SJSA1 (cell line): ENCODE results near the gene CAMTA1. TPM values are rescaled to one million over a fixed set of nuclear protein-coding genes. Genes with fewer than 3 reads are reported as not detected.
"Not testable (repeated sequence)": the region's sequence is repeated elsewhere in the genome, so short reads cannot be mapped to it uniquely, and the experiment has no call there.

ENCODE experiments used
- DNase-seq, 2 experiments: peaks; one replicate each; pipeline ENCODE4 v3.0.0-alpha.2; 2015 to 2020; ENCODE audit warnings: low spot score in 2 of 2, low read depth in 1 of 2
- H3K27ac ChIP-seq: fragments of 250-450 bp; sonication (Bioruptor Pico); 2 replicates; pipeline ENCODE4 v1.5.1; 2020; ENCODE audit warnings: mild to moderate bottlenecking, moderate library complexity
- H3K27me3 ChIP-seq: fragments of 250-450 bp; sonication (Bioruptor Pico); replicated peaks from 2 replicates; pipeline ENCODE4 v1.5.1; 2020; ENCODE audit warnings: mild to moderate bottlenecking, moderate library complexity
- H3K36me3 ChIP-seq: fragments of 250-450 bp; sonication (Bioruptor Pico); 2 replicates; pipeline ENCODE4 v1.5.1; 2020; ENCODE audit warnings: mild to moderate bottlenecking
- H3K4me1 ChIP-seq: fragments of 250-450 bp; sonication (Bioruptor Pico); replicated peaks from 2 replicates; pipeline ENCODE4 v1.6.1; 2021; ENCODE audit warnings: mild to moderate bottlenecking
- H3K4me3 ChIP-seq: fragments of 250-450 bp; sonication (Bioruptor Pico); 2 replicates; pipeline ENCODE4 v1.5.1; 2020; ENCODE audit warnings: mild to moderate bottlenecking
- H3K9me3 ChIP-seq: fragments of 250-450 bp; sonication (Bioruptor Pico); replicated peaks from 2 replicates; pipeline ENCODE4 v1.5.1; 2020; ENCODE audit warnings: mild to moderate bottlenecking
- total RNA-seq: library from RNA; depleted of rRNA; stranded (reverse); fragments of >200 nt; shearing (Covaris generic); gene quantifications from 2 replicates; pipeline ENCODE4 v1.2.3, GENCODE V29; 2014

Gene CAMTA1
- total RNA-seq, 1 experiment from 2014 or later = 136 TPM

DNA sequence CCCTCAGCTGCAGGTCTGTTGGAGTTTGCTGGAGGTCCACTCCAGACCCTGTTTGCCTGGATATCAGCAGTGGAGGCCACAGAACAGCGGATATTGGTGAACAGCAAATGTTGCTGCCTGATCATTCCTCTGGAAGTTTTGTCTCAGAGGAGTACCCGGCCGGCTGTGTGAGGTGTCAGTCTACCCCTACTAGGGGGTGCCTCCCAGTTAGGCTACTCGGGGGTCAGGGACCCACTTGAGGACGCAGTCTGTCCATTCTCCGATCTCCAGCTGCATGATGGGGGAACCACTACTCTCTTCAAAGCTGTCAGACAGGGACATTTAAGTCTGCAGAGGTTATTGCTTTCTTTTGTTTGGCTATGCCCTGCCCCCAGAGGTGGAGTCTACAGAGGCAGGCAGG is 819.7 kb downstream of the CAMTA1 start:
- not testable (repeated sequence) for H3K27ac ChIP-seq, H3K4me3 ChIP-seq, H3K36me3 ChIP-seq

DNA sequence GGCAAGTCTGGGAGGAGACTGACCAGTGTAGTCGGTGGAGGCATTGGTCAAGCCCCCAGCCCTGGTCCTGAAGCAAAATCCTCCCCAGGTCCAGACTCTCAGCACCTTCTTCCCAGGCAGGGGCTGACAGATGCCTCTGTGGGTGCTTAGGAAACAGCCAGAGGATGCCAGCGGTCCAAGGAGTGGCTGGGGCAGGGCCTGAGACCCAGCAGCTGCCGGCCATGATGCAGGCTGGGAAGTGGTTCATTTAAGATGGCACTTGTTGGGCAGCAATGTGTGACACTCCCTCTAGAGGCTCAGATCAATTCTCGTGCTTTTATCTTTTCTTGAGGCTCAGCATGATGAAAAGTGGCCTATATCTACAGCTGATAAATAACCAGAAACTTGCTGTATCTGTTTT is 820.8 kb downstream of the CAMTA1 start:
- H3K27ac ChIP-seq = no peak overlapping the region
- no peak overlapping the region for H3K4me3 ChIP-seq
- H3K27me3 ChIP-seq = no peaks in the 10 kb centered on the region
- H3K36me3 ChIP-seq = no peaks in the 10 kb centered on the region
- H3K9me3 ChIP-seq = no peaks in the 10 kb centered on the region
- no peak for DNase-seq
- no peaks in the 10 kb centered on the region for H3K4me1 ChIP-seq

More for the DNA sequence above, 819.7 kb downstream of the CAMTA1 start:
- not testable (repeated sequence) for H3K4me1 ChIP-seq, H3K9me3 ChIP-seq, DNase-seq, H3K27me3 ChIP-seq

DNA sequence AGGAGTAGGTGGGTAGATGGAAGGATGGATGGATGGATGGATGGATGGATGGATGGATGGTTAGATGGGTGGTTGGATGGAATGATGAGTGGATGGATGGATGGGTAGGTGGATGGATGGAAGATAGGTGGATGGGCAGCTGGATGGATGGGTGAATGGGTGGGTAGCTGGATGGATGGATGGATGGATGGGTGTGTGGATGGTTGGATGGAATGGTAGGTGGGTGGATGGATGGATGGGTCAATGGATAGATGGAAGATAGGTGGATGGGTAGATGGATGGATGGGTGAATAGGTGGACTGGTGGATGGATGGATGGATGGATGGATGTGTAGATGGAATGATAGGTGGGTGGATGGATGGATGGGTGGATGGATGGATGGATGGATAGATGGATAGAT is 821.8 kb downstream of the CAMTA1 start:
- Histone ChIP-seq H3K4me1 (no peaks in the 10 kb centered on the region), H3K4me3 (no peak overlapping the region), H3K27me3 (no peaks in the 10 kb centered on the region), H3K9me3 (no peaks in the 10 kb centered on the region), H3K27ac (no peak overlapping the region), H3K36me3 (no peaks in the 10 kb centered on the region)
- no peak for DNase-seq

DNA sequence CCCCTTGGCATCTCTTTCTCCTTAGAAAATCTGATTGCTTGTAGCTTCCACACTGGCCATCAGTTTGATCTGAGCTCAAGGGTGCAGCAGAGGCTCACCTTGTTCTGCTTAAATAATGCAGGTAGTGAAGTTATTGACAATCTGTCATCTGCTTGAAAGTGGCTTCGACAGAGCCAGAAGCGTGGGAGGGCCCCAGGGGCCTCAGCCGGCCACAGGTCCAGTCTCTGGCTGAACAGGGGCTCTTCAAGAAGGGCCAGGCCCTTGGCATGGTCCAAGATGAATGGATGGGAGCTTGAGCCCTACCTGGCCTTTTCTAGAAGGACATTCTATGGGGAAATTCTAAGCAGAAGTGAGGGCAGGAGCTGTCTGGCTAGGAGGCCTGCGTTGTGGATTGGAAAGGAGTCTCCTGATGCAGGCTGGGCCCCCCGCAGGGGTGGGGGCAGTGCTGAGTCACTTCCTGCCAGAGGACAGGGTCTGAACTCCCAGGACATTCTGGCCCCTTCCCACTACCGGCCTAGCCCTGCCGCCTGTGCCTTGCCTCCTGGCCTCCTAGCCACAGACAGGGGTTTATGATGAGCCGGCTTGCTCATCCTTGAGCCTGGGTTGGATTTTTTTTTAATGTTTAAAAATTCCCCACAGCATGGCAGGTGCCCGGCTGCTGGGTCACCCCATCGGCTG is 823.5 kb downstream of the CAMTA1 start:
- Histone ChIP-seq H3K27ac (no peak overlapping the region), H3K4me1 (no peaks in the 10 kb centered on the region), H3K36me3 (no peaks in the 10 kb centered on the region), H3K9me3 (no peaks in the 10 kb centered on the region), H3K27me3 (no peaks in the 10 kb centered on the region), H3K4me3 (no peak overlapping the region)
- no peak for DNase-seq

DNA sequence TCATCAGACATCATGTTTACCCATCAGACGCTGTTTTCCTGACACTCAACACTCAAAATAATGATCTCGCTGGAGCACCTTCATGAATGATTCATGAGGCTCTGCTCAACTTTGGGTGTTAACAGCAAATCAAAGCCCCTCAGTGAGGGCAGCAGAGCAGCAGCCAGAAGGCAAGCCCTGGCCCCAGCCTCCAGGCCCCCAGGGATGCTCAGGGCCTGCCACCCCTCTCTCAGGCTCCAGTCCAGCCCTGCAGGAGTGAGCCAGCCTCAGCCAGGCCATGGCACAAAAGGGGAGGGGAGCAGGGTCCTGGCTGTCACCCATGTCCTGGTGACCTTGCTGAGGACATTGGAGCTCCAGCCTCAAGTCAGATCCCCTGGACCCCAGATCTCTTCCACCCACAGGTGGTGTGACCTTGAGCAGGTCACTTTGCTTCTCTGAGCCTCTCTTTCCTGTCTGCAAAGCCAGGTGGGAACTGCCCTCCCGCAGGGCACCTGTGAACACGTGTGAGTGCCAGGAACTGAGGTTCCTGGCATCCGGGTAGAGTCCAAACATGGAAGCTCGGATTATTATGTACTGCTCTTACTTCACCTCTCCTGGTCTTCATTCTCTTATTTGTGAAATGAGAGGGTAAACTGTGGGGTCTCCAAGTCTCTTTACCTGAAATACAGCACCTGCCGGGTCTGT is 824.2 kb downstream of the CAMTA1 start:
- Histone ChIP-seq H3K9me3 (no peaks in the 10 kb centered on the region), H3K4me1 (no peaks in the 10 kb centered on the region), H3K4me3 (no peak overlapping the region), H3K36me3 (no peaks in the 10 kb centered on the region), H3K27ac (no peak overlapping the region), H3K27me3 (no peaks in the 10 kb centered on the region)
- no peak for DNase-seq

DNA sequence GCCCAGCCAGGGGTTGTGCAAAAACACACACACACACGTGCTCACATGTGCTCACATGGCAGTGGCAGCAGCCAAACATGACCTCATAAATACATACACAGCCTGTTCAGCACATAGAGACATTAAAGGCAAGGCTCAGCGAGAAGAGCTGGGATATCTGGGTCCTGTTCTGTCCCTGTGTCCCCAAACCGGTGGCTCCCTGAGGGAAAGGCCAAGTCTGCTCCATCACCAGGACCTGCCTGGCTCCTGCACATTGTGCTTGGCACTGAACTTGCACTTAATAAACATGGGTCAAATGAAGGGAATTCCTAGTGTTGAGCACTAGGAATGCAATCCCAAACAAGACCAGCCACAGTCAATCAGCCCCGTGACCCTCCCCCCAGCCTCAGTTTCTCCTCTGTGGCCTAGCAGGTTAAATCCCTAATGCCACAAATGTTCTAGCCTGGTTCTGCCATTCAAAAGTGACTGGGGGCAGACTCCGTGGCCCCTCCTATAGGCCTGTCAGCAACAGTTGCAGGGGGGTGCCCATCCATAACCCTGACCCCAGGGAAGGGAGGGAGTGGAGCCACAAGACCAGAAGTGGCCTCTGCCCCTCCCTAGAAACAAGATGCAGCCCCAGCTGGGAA is 825.0 kb downstream of the CAMTA1 start:
- DNase-seq = no peak
- H3K9me3 ChIP-seq = no peaks in the 10 kb centered on the region
- H3K36me3 ChIP-seq = no peaks in the 10 kb centered on the region
- H3K27ac ChIP-seq = no peak overlapping the region
- no peaks in the 10 kb centered on the region for H3K27me3 ChIP-seq
- H3K4me1 ChIP-seq = no peaks in the 10 kb centered on the region
- no peak overlapping the region for H3K4me3 ChIP-seq

DNA sequence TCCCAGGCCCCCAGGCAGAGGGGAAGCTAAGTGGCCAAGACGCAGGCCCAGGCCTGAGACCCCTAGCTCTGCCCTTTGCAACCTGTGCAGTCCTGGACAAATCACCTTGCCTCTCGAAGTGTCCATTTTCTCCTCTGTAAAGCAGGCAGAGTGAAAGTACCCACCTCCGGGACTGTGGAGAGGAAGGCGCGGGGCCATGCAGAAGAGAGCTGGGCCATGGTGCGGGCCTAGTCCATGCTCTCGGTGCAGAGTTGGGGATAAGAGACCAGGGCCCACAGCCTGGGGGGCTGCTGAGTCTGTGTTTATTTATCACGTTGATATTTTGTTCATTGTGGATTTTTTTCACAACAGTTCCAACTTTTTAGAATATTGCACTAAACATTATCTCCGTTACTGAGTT is 825.7 kb downstream of the CAMTA1 start:
- Histone ChIP-seq H3K27me3 (no peaks in the 10 kb centered on the region), H3K9me3 (no peaks in the 10 kb centered on the region), H3K4me1 (no peaks in the 10 kb centered on the region), H3K36me3 (no peaks in the 10 kb centered on the region), H3K4me3 (no peak overlapping the region), H3K27ac (no peak overlapping the region)
- no peak for DNase-seq

DNA sequence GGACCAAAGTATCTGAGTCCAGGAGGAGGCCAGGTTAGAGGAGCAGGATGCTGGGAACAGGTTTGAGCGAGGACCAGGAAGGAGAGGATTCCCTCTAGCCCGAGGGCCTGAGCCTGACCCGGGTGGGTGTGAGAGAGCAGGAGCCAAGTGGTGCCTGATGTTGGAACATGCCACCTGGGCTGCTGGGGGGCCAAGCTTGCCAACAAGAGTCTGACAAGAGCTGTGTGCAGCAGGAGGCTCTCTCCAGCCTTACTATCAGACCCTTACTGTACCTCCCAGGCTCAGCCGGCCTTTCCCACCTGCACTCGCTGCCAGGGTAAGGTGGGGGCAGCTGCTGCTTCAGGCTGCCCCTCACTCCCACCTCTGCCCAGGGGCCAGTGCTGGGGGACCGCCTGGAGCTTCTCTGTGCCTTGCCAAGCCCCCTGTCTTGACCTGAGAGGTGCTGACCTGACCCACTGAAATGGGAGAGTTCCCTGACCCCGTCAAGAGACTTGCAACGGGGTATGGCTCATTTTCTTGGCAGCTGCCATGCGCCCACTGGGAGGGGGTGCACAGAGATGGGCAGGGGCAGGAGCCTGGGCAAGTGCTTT is 826.3 kb downstream of the CAMTA1 start:
- no peak overlapping the region for H3K27ac ChIP-seq
- no peaks in the 10 kb centered on the region for H3K27me3 ChIP-seq
- H3K4me3 ChIP-seq = no peak overlapping the region
- H3K9me3 ChIP-seq = no peaks in the 10 kb centered on the region
- no peak for DNase-seq
- no peaks in the 10 kb centered on the region for H3K36me3 ChIP-seq
- H3K4me1 ChIP-seq = no peaks in the 10 kb centered on the region

DNA sequence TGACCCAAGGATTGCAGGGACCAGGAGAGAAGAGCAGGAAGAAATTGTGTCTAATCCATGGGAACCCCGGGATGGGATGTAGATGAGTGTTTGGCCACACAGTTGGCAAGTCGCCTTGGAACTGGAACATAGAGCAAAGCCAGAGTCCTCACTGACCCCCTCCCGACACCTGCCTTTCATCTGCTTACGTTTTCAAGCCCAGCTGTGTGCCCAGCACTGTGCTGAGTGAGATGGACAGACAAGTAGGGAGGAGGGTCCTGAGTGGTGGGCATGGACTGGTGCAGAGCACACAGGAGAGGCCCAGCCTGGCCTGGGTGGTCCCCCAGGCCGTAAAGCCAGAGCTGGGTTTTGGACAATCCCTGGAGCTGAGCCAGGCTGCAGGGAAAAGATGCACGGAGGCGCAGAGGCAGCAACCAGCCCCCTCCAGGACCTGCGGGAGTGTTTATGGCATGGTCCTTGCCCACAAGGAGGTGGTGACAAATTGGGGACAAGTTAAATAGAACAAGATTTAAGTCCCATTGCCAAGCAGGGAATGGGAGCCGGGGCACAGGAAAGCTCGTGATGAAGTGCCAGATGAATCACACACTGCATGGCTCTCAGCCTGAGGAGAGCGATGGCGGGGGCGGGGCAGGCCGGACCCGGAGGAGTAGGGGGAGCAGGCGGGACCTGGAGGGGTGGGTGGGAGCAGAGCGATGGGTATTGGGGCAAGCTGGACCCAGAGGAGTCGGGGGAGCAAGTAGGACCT is 828.0 kb downstream of the CAMTA1 start:
- Histone ChIP-seq H3K4me3 (no peak overlapping the region), H3K27ac (no peak overlapping the region), H3K4me1 (no peaks in the 10 kb centered on the region), H3K27me3 (no peaks in the 10 kb centered on the region), H3K9me3 (no peaks in the 10 kb centered on the region), H3K36me3 (no peaks in the 10 kb centered on the region)
- DNase-seq = no peak

DNA sequence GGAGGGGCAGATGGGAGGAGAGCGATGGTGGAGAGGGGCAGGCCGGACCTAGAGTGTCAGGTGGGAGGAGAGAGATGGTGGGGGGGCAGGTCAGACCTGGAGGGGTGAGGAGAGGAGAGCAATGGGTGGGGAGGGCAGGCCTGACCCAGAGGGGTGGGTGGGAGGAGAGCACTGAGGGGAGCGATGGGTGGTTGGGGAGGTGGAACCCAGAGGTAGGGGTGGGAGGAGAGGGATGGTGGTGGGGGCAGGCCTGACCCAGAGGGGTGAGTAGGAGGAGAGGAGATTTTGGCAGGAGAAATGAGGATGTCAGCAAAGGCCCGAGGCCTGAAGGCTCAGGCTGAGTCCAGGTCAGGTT is 828.6 kb downstream of the CAMTA1 start:
- Histone ChIP-seq H3K27me3 (no peaks in the 10 kb centered on the region), H3K4me3 (no peak overlapping the region), H3K4me1 (no peaks in the 10 kb centered on the region), H3K9me3 (no peaks in the 10 kb centered on the region), H3K27ac (no peak overlapping the region), H3K36me3 (no peaks in the 10 kb centered on the region)
- DNase-seq = no peak

DNA sequence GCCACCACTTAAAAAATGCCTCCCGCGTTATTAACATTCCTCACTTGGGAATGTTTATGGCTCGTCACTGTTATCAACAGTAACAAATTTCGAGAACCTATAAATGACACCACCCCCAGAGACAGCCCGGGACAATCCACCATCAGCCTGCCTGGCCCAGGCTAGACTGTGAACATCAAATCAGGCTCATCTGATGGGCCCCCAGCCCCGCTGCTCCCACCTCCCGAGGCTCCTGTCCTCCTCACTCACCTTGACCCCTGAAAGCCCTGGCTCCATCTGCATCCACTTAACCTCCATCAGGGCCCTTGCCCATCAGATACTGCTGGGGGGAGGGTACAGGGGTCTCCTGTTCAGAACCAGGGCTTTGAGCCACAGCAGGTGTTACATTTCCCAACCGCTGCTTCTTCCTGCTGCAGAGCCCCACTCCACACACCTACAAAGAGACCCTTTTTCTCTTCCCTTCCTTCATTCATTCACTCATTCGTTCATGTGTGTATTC is 829.4 kb downstream of the CAMTA1 start:
- H3K4me3 ChIP-seq = no peak overlapping the region

DNA sequence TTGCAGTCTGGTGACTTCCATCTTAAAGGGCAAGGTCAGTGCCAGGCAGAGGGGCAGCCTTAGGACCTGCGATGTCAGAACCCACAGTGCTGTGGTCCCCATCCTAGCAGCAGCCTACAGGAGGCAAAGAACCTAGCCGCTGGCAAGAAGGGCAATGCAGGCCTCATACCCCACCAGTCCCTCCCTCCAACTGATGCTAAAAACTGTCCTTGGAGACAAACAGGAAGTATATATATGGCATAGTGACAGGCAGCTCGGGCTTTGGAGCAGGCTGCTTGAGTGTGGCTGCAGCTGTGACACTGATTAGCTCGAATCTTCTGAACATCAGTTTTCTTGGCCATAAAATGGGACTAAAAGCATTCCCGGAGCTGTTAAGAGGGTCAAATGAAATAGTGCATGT is 829.9 kb downstream of the CAMTA1 start:
- H3K9me3 ChIP-seq = no peaks in the 10 kb centered on the region
- no peak overlapping the region for H3K4me3 ChIP-seq
- H3K36me3 ChIP-seq = no peaks in the 10 kb centered on the region
- H3K4me1 ChIP-seq = no peaks in the 10 kb centered on the region
- H3K27me3 ChIP-seq = no peaks in the 10 kb centered on the region
- no peak for DNase-seq
- no peak overlapping the region for H3K27ac ChIP-seq

More for the DNA sequence above, 829.4 kb downstream of the CAMTA1 start:
- DNase-seq = no peak
- no peaks in the 10 kb centered on the region for H3K27me3 ChIP-seq
- H3K27ac ChIP-seq = no peak overlapping the region
- no peaks in the 10 kb centered on the region for H3K9me3 ChIP-seq
- H3K36me3 ChIP-seq = no peaks in the 10 kb centered on the region
- H3K4me1 ChIP-seq = no peaks in the 10 kb centered on the region

DNA sequence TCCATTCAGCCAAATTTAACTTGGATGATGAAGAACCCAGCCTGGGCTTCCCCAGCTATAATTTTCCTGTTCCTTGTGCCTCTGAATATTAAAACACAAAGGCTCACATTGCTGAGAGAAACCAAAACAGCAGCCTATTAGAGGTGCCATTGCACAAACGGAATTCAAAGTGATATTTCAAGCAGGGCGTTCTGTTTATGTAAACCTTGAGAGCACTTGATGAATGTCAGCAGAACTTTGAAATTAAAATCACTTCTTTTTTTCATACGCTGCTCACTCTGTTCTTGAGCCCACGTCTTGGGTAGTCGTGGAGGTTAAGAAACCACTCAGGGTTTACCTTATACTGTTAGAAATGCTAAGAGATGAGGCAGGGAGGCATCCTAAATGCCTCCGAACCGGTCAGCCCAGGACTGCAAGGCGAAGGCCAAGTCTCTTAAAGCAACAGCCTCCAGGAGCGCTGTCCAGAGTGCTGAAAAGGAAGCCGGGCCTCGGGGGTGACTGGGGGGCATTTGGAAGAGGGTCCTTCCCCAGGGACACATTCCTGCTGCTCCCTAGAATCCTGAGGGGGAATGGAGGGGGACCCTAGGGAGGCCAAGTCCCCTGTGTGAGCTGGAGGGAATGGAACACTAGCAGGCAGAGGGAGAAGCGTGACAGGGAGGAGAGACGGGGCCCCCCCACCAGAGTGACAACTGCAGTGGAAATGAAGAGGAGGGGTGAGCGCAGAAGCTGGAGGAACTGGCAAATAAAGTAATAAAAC is 831.0 kb downstream of the CAMTA1 start:
- no peak overlapping the region for H3K4me3 ChIP-seq
- no peaks in the 10 kb centered on the region for H3K36me3 ChIP-seq
- no peak overlapping the region for H3K27ac ChIP-seq
- H3K4me1 ChIP-seq = no peaks in the 10 kb centered on the region
- H3K9me3 ChIP-seq = no peaks in the 10 kb centered on the region
- no peaks in the 10 kb centered on the region for H3K27me3 ChIP-seq
- DNase-seq = peak in 1 of 2 experiments; percentile 16
